Erythroblast (primary cell): Measurements from ENCODE around the gene PDE6D.
"Not testable (repeated sequence)": the region's sequence is repeated elsewhere in the genome, so short reads cannot be mapped to it uniquely, and the experiment has no call there.

Experiments used
- DNase-seq, 2 experiments: peaks; one replicate each; lab custom pipeline; 2025; lab: John Stamatoyannopoulos, UW
- GATA1 ChIP-seq: IDR thresholded peaks from 2 replicates; pipeline ENCODE4 v1.6.1; 2011; ENCODE audit warnings: low read depth, mild to moderate bottlenecking, control low read depth, low read length, moderate library complexity
- POLR2A ChIP-seq: IDR thresholded peaks from 2 replicates; pipeline ENCODE4 v1.6.1; 2011; ENCODE audit warnings: mild to moderate bottlenecking, low read length

The PDE6D gene

DNA sequence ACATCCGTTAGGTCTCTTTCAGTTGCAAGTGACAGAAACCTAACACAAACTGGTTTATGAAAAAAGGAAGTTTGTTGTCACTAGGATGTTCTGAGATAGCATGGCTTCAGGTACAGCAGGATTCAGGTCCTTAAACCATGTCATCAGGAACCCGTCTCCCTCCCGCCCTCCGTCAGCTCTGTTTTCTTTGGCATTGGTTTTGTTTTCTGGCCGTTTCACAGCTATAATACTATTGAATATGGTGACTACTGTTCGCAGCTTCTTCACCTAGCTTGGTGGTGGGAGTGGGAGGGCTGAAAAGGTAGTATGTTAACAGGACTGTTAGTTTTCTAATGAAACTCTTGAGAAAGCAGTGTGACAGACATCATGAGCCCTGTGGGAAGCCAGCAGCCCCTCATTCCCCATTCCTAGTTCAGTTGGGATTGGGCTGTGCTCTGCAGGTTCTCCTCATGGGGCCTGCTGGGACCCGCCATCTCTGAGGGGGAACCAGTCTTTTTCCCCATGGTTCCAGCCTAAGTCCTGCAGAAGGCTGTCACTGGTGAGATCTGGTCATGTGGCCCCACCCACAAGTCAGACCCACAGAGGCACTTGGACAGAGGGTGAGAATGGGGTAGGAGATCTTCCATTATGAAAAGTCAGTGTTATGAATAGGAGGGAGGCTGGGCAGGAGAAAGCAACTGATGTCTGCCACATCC, 60.6 kb downstream of the PDE6D start:
- DNase-seq, result no peak
- no peak for TF ChIP-seq POLR2A
- no peak for TF ChIP-seq GATA1

DNA sequence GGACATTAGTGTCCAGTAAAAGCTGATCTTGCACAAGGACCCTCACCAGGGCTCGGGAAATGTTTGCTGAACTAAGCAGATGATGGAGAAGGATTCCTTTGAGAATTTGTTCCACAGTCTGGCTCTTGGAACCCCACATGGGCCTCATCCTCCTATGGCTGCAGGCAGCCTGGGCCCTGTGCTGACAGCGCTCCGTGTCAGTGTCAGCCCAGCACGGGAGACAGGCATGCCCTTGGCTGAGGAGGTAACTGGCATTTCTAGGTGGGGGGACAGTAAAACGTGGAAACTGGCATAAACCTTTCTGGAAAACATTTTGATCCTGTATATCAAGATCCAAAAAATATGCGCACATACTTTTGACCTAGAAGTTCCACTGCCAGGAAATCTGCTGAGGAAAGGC, 62.3 kb downstream of the PDE6D start:
- no peak for TF ChIP-seq GATA1
- no peak for DNase-seq

DNA sequence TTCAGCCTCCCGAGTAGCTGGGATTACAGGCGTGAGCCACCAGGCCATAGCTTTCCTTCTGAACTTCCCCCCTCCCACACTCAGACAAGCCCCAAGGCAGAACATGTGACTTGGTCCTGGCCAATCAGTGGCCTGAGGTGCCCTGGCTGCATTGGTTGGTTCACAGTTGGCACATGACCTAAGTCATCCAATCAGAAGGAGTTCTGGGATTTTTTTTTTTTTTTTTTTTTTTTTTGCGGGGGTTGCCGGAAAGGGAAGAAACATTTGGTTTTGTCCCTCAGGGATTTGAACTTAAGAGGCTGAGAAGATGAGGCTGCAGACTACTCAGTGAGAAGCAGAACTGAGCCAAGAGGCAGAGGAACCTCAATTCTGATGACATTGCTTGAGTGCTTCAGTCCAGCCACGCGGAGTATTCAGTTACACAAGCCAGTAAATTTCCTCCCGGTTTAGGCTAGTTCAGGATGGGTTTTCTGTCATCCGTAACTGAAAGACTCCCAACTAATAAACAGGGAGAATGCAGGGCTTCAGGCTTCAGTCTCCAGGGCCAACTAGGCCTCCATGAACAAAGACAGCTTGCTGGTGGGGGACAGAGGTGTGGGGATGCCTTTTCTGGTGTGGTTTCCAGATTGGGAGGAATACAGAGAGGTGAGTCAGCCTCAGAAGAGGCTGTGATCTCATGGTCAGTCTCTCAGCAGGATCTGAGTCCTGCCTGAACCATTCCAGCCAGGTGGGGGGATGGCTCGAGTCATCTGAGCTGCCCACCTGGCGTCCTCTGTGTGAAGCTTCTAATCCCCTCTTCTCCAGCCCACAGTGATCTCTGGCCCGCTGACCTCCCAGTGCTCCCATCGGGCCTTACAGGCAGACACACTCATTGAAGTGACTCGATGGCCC, 63.6 kb downstream of the PDE6D start:
- no peak for TF ChIP-seq POLR2A
- TF ChIP-seq GATA1, result no peak
- peak; percentile 39 to 42 for DNase-seq

DNA sequence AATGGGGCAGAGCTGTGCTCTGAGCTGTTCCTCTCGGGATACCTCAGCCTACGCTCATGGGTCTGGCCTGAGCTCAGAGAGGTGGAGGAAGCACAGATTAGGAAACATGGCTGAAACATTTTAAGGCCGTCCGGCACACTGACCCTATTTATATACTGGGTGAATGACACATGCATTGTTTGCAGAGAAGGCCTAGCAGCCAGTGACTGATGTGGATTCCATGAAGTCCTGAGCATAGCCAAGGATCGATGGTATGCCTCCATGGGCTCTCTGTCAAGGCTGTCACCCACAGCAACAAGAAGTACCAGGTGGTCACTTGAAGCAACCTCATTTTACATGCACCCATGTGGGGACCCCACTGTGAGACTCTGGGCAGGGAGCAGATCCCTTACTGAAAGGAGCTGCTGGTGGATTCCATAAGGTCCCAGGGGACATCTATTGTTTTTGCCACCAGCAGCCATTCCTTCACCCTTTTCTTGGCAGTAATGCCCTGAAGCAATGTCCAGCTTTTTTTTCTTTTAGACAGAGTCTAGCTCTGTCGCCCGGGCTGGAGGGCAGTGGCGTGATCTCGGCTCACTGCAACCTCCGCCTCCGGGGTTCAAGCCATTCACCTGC, 64.3 kb downstream of the PDE6D start:
- TF ChIP-seq POLR2A, result no peak
- no peak for TF ChIP-seq GATA1
- DNase-seq, result no peak

DNA sequence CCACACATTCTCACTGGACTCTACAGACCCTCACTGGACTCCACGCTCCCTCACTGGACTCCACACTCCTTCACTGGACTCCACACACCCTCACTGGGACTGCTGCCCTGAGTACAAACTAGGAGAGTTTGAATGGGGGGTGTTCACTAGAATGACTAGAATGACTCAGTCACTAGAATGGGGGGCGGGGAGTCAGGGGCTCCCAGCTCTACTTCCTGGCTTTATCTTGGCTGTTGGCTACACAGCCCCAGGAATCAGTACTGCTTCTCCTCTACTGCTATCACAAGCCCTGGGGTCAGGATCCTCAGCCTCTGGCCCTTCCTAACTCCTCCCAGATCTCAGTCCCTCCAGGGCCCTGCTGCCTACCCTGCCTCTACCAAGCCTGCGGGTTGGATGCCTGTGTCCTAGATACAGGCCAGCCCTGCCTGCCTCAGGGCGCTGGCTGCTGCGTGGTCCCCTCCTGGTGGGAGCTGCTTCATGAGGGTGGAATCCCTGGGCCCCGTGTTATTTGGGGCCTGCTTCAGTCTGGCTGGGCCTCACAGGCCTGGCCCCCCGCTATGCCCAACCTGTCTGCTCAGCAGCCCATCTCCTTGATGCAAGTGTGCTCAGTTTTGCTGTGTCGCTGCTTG, 65.0 kb downstream of the PDE6D start:
- TF ChIP-seq GATA1, result no peak
- TF ChIP-seq POLR2A, result no peak
- no peak for DNase-seq

DNA sequence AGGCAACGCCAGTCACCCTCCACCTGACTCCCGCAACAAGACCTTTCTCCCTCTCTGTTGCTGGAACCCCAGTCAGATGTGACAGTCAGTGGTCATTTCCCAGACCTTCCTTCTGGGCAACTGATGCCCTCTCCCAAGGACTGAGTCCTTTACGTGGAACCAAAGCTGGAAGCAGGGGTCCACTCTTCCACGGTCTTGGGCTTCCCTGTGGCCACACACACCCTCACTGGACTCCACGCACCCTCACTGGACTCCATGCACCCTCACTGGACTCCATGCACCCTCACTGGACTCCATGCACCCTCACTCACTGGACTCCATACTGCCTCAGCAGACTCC, 65.6 kb downstream of the PDE6D start:
- DNase-seq, result no peak
- no peak for TF ChIP-seq POLR2A
- no peak for TF ChIP-seq GATA1

DNA sequence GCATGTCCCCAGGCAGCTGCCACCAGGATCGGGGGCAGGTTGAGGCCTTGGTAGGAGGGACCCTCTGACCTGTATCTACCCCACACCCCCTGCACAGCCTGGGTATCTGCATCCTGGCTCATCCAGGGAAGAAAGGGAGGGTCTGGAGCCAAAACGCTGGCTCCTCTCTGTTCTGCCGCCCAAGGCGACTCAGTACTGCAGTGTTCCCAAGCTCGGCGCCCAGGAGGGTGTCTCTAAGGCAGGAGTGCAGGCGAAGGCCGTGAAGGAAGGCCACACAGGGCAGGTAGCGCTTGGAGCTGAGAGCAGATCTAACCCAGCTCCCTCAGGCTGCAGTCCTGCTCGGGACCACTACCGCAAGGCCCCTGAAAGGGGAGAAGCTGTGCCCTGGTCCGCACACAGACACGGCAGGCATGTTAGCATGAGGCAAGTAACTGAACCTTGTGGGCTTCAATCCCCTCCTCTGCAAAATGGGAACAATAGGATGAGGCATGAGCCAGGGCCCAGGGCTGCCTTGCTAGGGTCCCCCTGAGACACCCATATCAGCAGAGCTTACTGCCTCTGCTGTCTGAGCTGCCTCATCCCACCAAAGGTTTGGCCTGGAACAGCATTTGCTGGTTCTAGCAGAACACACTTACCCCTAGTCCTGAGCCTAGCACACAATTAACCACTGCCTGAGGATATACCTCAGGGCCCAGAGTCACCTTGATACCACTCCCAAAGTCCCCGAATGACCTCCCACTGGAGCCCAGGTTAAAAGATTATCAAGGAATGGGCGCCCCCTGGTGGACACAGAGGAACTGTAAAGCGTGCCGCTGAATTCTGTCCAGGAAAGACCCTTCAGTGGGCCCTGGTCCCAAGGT, 66.2 kb downstream of the PDE6D start:
- DNase-seq, result peak; percentile 70 to 84
- no peak for TF ChIP-seq POLR2A
- no peak for TF ChIP-seq GATA1

DNA sequence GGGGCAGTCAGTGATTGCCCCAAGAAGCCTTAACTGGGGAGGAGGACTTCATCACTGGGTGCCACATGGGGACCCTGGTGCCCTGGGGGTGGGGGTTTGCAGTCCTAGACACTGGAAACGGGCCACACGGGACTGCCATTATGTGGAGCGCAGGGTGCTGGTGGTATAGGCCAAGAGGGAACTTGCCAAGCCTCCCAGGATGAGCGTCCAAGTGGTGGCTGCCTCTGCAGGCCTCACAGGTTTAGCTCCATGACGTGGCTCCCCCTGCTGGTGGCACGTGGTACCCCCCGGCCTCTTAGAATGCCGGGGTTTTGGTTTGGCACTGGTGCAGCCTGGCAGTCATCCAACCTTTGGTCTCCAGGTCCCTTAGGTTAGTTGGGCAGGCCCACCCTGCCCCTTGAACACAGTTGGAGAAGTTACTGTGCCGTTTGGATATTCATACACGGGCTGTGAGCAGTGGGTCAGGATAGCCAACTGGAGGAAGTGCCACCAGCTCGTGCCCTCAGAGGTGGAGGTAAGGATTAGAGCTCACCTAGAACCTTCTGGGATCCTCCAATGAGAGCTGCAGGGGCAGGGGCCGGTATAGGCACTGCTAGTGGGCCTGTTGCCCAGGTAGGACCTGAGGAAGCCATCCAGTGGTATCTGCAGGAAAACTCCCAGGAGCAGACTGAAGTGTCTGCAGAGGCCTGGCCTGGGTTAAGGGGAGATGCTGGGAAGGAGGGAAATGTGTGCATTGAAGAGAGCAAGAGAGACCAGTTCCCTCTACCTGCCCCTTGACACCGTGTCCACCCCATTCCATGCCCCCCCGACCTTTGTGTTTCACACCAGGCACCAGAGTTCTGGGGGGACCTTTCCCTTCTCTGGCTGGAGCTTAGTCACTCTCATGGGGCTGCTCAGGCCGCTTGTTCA, 67.1 kb downstream of the PDE6D start:
- peak; percentile 94 to 95 for DNase-seq
- TF ChIP-seq GATA1, result no peak
- peak; percentile 65 for TF ChIP-seq POLR2A

DNA sequence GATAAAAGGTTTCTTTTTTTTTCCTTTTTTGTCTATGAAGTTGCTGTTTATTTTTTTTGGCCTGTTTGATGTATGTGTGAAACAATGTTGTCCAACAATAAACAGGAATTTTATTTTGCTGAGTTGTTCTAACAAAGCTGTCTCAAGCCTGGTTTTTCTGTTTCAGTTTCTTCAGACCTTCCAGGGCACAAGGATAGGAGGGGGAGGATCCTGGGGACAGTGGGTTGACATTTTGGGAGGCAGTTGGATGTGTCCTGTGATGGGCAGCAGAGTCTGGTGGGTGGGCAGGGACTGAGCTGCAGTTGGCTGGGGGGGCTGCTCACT, 67.7 kb downstream of the PDE6D start:
- not testable (repeated sequence) for DNase-seq

DNA sequence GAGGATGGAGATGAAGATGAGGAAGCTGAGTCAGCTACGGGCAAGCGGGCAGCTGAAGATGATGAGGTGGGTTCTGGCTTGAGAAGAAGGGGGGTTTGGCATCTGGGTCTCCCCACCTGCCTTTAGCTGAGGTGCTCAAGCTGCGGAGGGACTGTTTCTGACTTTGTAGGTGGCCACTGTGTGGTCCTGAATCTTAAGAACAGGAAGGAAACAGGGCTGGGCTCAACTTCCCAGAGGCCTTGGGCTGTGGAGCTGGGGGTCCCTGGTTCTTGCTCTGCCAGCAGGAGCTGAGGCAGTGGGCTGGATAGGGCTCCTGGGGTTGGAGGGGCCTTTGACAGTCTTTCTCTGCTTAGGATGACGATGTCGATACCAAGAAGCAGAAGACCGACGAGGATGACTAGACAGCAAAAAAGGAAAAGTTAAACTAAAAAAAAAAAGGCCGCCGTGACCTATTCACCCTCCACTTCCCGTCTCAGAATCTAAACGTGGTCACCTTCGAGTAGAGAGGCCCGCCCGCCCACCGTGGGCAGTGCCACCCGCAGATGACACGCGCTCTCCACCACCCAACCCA, 68.5 kb downstream of the PDE6D start:
- not testable (repeated sequence) for DNase-seq

DNA sequence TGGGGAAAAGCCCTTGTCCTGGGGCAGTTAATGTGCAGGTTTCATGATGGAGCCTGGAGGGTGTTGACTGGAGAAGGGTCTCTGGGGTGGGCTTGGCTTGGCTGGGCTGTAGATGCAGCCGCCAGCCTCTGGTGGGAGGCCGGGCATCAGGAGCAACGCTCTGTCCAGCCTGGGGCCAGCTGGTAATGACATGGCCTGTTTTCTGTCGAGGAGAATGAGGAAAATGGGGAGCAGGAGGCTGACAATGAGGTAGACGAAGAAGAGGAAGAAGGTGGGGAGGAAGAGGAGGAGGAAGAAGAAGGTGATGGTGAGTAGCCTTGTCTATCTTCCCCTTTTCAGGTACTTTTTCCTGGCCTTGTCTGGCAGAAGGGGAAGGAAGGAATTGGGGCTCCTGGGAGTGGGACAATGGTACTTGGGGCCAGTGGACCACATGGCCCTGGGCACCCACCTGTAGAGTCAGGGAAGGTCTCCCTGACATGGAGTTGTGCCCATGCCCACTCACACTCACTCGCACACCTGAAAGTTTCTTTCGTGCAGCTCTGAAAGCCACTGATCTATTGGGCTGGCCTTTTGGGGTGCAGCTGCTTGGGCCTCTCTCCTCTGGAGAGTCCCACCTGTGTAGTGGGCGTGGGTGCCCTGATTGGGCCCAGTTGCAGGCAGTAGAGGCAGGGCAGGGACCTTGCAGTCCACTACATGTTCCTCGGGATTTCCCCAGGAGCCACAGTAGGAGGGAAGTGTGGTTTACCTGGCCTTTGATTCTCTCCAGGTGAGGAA, 69.2 kb downstream of the PDE6D start:
- TF ChIP-seq GATA1, result no peak
- TF ChIP-seq POLR2A, result no peak
- DNase-seq, result no peak
